Right ventricle myocardium superior (tissue), 1 donor: ENCODE data around the gene TMEM255A. TPM values are rescaled to one million over a fixed set of nuclear protein-coding genes. Genes with fewer than 3 reads are reported as not detected.

Source experiments
- ATAC-seq: fragments of 200-7000 bp; cut with Tn5 transposase; one replicate; pipeline ENCODE4 v1.9.1; 2020; ENCODE audit warnings: mild to moderate bottlenecking; ENCODE audit not compliant: poor library complexity
- DNase-seq: peaks from one replicate; pipeline ENCODE4 v3.0.0-alpha.2; 2020
- intact Hi-C: fragments of 100-400 bp; cut with DNase I; formaldehyde crosslinking; loops from one replicate; pipeline ENCODE4 v1.11.2; 2022
- total RNA-seq: library from RNA; stranded (reverse); fragmentation: NEBNext Ultra II Directional; extraction: Animal tissue kit (Norgen Biotek cat#: 25700); gene quantifications from one replicate; pipeline ENCODE4 v1.2.1, GENCODE V29; 2021
- donor health status: DM: no; HTN: yes; CAD: no; lungs with severe emphysema.

The TMEM255A gene
- total RNA-seq, 1 donor from 2014 or later: 1.1 TPM

DNA sequence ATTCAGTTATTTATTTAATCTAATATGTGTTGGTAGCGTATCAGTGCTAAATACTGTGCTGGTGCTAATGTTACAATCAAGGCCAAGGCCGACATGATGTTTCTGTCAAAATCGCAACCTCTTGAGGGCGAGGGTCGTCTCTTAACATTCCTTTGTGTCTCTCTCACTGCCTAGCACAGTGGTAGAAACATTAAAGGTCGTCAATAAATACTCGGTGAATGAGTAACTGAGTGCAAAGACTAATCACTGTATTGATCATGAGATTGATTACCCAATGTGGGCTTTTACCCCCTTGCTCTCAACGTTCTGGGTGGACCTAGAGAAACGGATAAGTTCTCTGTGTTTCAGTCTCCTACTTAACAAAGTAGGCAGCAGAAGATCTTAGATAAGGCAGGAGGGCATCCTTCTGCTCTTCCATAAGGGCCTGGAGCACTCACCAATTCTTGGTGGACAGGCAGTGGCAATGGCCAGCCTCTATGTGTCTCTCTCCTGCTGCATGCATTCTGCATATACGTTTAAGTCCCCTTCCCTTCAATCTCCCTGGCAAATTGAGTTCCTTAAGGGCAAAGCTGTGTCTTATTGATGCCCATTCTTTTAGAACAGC is 30.1 kb downstream of the TMEM255A start:
- no peak for ATAC-seq
- no peak for DNase-seq
- intact Hi-C loops: no loop called here

DNA sequence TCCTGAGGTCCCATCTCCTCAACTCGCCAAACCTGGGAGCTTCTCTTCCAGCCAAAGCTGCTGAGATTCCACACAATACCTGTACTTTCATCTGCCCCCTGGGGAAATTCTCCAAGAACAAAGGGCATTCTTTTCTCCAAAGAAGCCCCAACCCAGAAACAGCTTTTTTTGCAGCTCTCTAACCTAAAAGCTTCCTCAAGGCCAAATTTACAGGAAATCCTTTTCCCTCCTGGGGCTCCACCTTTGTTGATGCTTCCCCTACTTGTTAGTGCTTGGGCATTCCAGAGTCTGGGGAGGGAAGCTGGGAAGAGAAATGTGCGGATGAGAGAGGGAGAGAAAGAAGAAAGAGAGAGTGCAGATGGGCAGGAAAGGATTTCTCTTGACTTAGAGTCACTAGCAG is 36.3 kb downstream of the TMEM255A start:
- intact Hi-C loops: no loop called here
- DNase-seq (no peak), ATAC-seq (no peak)

DNA sequence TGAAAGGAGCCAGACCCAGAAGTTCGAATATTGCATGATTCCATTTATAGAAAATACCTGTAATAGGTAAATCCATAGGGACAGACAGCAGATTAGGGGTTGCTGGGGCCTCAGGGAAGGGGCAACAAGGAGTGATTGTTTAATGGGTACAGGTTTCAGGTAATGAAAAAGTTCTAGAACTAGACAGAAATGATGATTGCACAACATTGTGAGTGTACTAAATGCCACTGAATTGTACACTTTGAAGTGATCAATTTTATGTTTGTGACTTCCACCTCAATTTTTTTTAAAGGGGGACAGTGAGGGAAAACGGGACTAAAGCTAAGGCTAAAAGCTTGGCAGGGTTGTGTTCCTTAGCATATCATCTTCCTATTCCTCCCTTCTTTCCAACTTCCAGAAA is 37.1 kb downstream of the TMEM255A start:
- no peak for ATAC-seq
- intact Hi-C loops: no loop called here
- DNase-seq: no peak

DNA sequence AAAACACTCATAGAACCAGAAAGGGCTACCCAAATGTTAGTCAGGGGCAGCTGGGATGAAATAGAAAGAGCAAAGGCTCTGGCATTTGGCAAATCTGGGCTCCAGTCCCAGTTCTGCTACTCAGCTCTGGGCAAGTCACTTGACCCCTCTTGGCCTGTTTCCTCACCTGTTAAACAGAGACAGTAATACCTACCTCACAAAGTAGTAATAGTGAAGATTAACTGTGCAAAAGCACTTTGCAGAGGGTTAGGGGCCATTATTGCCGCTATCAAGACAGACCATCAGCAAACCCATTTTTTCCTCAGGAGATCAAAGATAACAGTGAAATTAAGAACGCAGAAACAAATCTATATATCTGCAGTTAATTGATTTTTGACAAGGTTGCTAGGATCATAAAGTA is 40.0 kb downstream of the TMEM255A start:
- no peak for DNase-seq
- ATAC-seq: no peak
- intact Hi-C loops: no loop called here

DNA sequence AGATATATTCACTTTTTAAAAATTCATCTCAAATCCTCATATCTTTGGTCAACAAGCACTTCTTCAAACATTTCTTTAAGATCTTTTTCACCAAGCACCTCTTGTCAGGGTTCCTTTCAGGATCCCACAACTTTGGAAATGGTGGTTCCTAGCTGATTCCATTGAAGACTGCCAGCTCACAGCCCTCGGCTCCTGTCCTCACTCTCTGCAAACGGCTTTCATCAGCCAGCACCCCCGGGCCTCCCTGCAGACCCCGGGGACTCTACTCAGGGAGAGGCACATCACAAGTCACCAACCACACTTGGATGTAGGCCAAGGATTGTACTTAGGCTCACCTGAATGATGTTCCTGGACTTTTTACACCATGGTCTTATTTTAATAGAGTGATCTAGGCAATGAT is 40.7 kb downstream of the TMEM255A start:
- DNase-seq (no peak), ATAC-seq (no peak)
- intact Hi-C loops: no loop called here

DNA sequence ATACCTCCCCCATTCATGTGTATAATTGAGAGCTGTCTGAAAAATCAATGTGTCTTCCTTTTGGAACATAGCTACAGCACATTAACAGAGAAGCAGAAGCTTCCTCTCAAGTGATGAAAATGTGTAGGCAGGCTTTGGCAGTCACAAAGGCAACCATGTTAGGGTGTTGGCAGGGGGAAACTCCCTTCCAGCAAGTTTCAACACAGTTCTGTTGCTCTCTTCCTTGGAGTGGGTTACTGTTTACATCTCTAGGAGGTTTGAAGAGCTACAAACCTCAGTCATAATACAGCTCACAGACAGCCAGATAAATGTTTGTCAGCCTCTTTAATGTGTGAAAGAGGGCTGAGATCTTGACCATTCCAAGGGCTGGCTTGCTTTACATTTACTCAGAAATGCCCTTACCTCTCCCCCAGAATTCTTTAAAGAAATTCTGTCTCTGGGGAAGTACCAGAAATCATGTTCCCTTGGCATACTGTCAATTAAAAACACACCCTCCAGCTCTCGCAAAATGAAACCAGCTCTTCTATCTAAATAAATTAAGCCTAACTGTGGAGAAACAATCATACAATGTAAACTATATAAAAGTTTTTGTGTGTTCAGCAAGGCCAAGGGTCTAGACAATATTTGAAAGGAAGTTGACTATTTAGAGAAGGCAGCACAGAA is 41.8 kb downstream of the TMEM255A start:
- DNase-seq (no peak), ATAC-seq (no peak)
- intact Hi-C loops: no loop called here

DNA sequence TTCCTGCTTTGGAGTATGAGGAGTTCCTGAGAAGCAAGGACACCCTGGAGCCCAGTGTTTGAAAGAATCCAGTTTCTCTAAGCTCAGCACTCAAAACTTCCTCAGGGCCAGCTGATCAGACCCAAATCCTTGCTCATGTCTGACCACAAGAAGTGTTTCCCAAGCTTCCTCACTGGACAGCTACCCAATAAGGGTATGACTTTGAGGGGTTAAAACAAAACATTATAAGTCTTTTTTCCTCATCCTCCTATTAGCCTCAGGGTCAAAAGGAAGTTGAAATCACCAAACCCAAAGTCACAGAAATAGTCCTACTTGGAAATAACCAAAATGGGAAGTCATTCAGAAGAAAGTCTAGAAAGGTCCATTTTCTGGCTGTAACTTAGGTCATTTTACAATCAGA is 46.9 kb downstream of the TMEM255A start:
- ATAC-seq (no peak), DNase-seq (no peak)
- intact Hi-C loops: no loop called here

DNA sequence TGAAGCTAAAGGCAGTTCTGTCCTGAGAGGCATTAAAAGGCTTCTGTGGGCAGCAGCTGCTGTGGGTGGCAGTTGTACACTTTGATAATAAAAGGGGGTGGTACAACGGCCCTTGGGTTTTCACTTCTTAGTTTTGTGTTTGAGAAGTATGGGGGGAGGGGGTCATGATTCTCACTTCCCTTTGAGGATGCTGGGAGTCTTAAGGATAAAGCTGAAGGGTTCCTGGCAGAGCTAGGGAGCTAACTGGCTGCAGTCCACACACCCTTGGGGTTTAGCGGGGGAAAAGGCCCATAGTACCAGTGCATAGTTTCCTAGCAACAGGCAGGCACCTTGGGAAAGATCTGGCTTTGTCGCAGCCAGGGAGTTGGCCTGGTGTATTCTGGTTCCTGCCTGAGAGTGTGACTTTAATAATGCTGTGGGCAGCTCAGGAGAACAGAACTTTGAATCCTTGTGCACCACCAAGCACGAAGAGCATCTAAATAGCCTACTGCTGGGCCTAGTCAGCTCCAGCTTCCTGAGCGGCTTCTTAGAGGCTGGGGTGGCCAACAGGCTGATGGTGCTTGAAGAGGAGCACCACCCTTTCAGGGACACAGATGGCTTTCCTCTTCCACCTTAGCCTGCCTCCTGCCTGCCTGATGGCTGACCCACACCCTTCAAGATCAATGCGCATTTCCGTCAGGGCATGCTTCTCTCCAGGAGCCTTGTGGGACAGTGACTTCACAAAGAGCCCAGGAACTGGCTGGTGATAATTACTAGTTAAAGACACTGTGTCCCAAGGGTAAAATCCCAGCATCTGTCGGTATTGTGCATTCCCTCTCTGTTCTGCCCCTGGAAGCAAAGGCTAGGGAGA is 48.2 kb downstream of the TMEM255A start:
- intact Hi-C loops: no loop called here
- no peak for DNase-seq
- no peak for ATAC-seq

DNA sequence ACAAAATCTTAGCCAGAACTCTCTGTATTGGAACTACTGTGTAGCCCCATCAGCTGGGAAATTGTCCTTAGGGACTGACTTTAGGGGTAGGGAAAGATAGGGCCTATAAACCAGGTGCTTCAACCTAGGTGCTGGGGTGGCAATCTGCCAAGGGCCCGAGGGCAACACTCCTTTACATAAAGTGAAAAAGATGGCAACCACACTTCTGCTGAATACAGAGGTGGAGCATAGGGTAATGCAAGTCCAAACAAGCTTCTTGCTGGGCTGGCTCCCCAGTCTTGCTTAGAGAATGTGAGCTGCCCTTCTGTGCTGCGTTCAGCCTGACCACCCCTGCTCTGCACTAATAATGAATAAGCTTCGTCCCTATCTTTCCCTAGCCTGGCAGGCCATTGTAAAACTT is 50.9 kb downstream of the TMEM255A start:
- DNase-seq: no peak
- intact Hi-C loops: no loop called here
- no peak for ATAC-seq

DNA sequence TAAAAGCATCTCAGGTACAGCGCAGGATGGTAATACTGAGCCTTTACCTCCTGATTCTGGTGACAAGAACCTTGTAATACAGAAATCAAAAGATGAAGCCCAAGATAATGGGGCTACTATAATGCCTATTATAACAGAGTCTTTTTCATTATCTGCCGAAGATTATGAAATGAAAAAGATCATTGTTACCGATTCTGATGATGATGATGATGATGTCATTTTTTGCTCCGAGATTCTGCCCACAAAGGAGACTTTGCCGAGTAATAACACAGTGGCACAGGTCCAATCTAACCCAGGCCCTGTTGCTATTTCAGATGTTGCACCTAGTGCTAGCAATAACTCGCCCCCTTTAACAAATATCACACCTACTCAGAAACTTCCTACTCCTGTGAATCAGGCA is 57.5 kb downstream of the TMEM255A start:
- DNase-seq (no peak), ATAC-seq (no peak)
- intact Hi-C loops: no loop called here

DNA sequence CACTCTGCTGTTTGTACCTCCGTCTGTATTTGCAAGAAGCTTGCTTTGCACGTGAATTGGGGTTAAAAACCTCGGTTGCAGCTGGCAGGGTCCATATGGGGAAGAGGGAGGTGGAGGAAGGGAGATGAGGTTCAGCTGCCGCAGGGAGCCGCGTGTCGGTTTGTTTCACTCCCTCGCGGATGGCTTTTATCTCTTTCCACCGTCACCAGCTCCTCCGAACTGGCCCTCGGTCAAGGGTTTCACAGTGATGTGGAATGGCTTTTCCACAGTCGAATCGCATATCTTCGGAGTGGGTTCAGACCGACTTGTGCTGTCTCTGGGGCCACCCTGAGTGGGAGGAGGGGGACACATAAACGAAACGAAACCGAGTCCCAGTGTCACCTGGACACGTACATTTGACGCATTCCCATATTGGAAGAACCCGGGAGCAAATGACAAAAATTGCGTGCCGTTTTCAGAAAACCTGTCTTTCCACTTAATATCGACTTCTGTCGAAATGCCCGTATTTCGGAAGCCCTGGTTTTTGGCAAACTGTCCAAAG is 59.7 kb downstream of the TMEM255A start:
- intact Hi-C loops: no loop called here
- peak; percentile 67 for ATAC-seq
- DNase-seq: peak; percentile 52

DNA sequence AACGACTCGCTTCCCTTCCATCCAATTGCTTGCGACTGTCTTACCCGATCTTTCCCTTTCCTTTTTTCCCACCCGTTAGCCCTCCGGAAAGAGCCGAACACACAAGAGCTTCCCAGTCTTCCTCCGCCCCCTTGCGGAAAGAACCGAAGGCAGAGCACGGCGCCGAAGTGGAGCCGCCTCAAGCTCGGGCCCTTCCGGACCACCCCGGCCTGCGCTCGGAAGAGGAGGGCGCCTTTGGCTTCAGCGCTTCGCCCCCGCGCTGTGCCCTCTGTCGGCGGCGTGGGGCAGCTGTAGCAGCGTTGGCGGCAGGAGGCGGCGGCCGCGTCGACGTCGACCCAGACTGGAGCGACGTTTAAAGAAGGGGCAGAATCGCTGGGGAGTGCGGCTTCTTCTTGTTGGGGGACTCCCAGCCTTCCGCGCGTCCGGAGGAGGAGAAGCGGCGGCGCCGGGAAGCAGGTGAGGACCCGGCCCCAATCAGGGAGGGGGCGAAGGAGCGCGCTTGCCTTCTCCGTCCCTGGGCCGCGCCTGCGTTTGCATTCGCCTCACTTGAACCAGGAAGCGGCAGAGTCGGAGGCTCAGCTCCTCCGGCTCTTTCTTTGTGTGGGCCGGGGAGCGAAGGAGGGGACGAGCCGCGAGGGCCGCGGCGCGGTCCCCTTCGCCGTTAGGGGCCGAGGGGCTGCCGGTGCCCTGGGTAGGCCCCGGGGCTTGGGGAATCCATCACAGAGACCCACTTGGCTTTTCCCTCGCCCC is 60.6 kb downstream of the TMEM255A start, which contains the start of gene ZBTB33:
Gene ZBTB33, plus strand, starts transcription at position 291 of the 750 bp plus-strand sequence. CDS start 2,604 bp downstream, outside the sequence.
- DNase-seq (peak; percentile 92), ATAC-seq (peak; percentile 100)
- intact Hi-C loops: no loop called here

DNA sequence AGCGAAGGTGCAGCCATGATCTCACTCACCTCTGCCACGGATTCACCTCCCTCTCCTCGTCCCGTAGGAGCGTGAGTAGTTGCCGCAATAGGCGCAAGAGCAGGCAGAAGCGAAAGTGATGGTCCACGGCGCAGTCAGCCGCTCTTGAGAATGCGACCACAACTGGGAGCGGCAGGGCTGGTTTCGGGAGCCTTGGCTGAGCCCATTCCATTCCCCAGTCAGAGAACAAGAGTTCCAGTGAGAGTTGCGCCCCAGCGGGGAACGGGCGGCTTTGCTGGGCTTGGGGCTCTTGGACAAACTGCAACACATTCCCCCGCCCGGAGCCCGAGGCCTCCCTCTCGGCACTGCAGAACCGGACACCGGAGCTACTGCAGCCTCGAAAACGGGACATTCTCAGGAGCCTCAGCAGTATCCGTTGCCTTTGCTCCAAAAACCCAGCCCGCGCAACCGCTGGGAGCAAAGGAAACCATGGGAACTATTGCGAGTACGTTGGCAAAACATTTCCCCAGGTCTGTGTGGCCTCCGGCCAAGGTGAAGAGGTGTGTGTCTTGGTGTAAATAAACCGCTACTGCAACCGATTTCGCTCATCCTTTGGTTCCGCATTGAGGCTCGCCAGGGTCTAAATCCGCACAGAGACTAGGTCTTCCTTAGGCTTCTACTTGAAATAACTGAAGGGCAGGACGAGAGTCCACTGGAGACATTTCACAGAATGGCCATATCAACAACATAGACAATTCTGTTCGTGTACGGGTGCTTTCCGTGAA is 66.3 kb downstream of the TMEM255A start:
- DNase-seq: peak; percentile 80
- ATAC-seq: peak; percentile 90
- intact Hi-C loops: no loop called here

DNA sequence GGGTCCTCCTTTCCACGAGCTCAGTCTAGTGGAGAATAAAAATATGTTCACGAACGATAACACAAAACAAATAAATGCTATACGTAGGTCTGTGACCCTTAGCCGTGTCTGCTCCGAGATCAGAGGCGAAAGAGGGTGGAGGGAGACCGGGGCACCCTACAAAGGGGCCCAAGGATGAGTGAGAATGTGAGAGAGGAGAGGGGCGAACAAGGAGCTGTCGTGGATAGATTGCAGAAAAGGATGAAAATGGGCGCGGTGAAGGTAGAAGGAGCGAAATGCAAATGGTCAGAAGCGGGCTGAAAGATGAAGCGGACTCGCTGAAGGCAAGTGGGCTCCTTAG is 66.9 kb downstream of the TMEM255A start:
- intact Hi-C loops: no loop called here
- ATAC-seq (peak; percentile 21), DNase-seq (no peak)

DNA sequence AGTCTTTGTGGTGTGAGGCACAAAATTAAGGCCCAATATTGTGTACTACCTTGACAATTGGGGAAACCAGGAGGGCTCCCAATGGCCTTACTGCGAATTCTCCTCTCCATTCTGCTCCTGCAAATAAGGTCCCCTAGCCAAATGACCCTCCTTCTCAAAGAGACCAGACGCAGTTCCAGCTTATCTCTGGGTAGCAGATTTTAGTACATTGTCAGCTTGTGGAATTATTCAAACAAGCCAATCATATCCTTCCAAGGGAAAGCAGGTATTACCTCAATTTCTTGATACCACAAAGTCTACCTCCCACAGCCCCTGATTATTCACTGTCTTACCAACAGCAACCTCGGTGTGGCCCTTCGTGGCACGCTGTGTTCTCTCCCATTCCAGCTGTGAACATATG is 68.4 kb downstream of the TMEM255A start:
- ATAC-seq: no peak

DNA sequence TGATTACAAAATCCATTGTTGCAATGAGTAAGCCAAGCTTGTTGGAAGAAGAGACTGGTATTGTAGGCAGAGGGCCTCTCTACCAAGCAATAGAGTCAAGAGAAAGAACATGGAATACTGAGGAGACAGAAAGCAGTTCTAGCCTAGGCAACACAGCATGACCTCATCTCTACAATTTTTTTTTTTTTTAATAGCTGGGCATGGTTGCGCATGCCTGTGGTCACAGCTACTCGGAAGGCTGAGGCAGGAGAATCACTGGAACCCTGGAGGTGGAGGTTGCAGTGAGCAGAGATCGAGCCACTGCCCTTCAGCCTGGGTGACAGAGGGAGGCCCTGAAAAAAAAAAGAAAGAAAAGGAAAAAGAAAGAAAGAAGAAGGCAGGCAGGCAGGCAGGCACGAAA is 72.3 kb downstream of the TMEM255A start:
- ATAC-seq: no peak
- DNase-seq: no peak
- intact Hi-C loops: no loop called here

More for the DNA sequence above, 68.4 kb downstream of the TMEM255A start:
- intact Hi-C loops: no loop called here
- DNase-seq: no peak

DNA sequence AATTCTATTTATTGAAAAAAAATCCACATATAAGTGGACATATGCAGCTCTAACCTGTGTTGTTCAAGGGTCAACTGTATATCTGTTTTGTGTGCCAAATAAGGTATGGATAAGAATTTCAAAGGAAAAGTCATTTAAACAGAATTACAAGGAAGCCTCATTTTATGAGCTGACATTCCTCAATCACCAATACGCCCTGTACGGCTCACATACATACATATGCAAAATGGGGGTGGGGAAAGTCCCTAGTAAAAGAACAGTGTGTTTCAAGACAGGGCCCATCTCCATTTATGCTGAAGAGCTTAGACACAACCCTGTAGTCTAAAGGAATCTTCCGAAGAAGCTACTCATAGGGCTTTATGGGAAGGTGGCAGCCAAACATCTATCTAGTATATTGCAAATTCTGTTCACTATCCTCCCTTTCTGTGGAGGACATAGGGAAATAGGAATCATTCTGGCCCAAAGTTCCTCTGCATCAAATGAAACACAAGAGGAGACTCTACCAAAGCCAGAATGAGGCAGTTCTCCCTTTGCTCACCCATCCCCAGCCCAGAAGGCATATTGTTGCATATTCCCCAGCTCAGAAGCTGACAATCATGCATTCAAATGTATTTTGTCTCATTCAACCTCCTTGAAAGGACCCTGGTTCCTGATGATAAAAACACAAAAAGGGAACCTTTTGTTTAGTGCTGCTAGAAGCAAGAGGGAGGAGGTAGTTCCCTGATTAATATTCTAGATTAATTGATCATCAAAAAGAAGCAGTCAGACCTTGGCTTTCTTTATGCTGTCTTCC is 74.4 kb downstream of the TMEM255A start:
- DNase-seq (no peak), ATAC-seq (no peak)
- intact Hi-C loops: no loop called here

DNA sequence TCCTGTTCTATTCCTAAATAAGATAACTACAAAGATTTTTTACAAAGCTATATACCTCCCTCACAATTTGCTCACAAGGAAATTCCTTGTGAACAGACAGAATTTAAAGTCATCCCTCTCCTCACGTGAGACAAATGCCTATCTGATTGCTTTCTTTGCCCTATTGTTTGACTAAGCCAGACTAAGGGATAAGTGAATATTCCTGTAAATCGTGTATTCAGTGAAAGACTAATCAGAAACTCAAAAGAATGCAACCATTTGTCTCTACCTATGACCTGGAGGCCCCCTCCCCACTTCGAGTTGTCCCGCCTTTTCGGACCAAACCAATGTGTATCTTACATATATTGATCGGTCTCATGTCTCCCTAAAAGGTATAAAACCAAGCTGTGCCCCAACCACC is 76.0 kb downstream of the TMEM255A start:
- ATAC-seq (no peak), DNase-seq (no peak)
- intact Hi-C loops: no loop called here
